ENCODE measurements around the gene TFF1.

The TFF1 gene

GRCh38 chr21:42336054-42336453 is 30.3 kb downstream of the TFF1 start:
- Histone ChIP-seq H3K9me2 (replicated peaks; ENCODE audit: insufficient read depth, low read length) (no peaks in the 10 kb centered on the region), H3K4me3 (ENCODE audit: low read length) (no peak overlapping the region), H3K79me2 (ENCODE audit: low read length) (no peaks in the 10 kb centered on the region), H3K9me3 (replicated peaks; ENCODE audit: insufficient read depth, low read length) (no peaks in the 10 kb centered on the region), H3K27me3 (replicated peaks; ENCODE audit: insufficient read depth, low read length) (peaks cover 90% of the 10 kb centered on the region), H4K20me1 (ENCODE audit: insufficient read depth, low read length) (no peaks in the 10 kb centered on the region), H3K4me1 (ENCODE audit: low read length) (no peaks in the 10 kb centered on the region), H3K4me2 (ENCODE audit: low read depth, low read length) (no peak overlapping the region), H2AFZ (ENCODE audit: low read length) (no peak overlapping the region), H3F3A (ENCODE audit: insufficient read depth, low read length) (no peaks in the 10 kb centered on the region), H3K9ac (ENCODE audit: low read length) (no peak overlapping the region), H3K27ac (ENCODE audit: low read length) (no peak overlapping the region), H3K36me3 (replicated peaks; ENCODE audit: insufficient read depth, low read length) (no peaks in the 10 kb centered on the region)
- no peak for DNase-seq
- TF ChIP-seq, protein P1, sequence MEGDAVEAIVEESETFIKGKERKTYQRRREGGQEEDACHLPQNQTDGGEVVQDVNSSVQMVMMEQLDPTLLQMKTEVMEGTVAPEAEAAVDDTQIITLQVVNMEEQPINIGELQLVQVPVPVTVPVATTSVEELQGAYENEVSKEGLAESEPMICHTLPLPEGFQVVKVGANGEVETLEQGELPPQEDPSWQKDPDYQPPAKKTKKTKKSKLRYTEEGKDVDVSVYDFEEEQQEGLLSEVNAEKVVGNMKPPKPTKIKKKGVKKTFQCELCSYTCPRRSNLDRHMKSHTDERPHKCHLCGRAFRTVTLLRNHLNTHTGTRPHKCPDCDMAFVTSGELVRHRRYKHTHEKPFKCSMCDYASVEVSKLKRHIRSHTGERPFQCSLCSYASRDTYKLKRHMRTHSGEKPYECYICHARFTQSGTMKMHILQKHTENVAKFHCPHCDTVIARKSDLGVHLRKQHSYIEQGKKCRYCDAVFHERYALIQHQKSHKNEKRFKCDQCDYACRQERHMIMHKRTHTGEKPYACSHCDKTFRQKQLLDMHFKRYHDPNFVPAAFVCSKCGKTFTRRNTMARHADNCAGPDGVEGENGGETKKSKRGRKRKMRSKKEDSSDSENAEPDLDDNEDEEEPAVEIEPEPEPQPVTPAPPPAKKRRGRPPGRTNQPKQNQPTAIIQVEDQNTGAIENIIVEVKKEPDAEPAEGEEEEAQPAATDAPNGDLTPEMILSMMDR (IDR thresholded peaks at IDR 0.05; ENCODE audit: low read length) = no peak

DNA sequence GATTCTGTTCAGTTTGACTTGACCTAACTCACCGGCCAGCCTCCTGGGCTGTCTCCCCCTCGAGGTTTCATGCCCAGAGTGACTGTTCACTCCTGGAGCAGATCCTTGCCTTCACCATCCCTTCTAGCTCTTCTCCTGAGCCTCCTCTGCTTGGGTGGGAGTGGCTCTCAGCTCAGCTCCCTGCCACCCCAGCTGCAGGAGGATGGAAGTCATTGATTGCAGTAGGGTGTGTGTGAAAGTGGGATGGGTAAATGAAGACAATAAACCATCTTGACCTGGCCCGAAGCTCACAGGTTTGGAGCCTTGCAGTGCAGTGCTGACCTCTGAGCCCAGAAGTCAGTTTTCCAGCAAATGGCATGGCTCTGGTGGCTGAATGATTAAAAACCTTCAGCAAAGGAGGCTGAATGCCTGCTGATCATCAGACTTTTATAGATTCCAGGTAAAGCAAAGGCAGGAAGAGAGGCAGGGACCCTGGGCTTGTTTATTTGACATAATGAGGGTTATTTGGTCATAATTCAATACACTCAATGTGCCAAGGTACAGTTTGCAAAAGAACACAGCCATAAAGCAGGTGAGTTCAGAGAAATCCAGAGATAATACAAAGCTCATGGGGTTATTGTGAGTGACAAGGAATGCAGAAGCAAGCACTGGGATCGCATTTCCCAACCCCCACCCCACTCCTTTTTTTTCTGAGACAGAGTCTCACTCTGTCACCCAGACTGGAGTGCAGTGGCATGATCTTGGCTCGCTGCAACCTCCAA is 33.6 kb downstream of the TFF1 start:
- TF ChIP-seq EZH2 (optimal IDR thresholded peaks at IDR 0.05; ENCODE audit: low read depth, low read length) (no peak), EZH2phosphoT487 (IDR thresholded peaks at IDR 0.05; ENCODE audit: low read length) (no peak)
- DNase-seq = no peak

GRCh38 chr21:42331660-42332059 is 34.7 kb downstream of the TFF1 start:
- no peaks in the 10 kb centered on the region for H3K36me3 ChIP-seq (replicated peaks; ENCODE audit: insufficient read depth, low read length)
- H3K9me3 ChIP-seq (replicated peaks; ENCODE audit: insufficient read depth, low read length) = no peaks in the 10 kb centered on the region
- no peaks in the 10 kb centered on the region for H3F3A ChIP-seq (ENCODE audit: insufficient read depth, low read length)
- TF ChIP-seq EZH2 (optimal IDR thresholded peaks at IDR 0.05; ENCODE audit: low read depth, low read length) = no peak
- no peak for TF ChIP-seq EZH2phosphoT487 (IDR thresholded peaks at IDR 0.05; ENCODE audit: low read length)
- TF ChIP-seq, protein P1 (IDR thresholded peaks at IDR 0.05; ENCODE audit: low read length) = no peak
- H3K27ac ChIP-seq (ENCODE audit: low read length) = no peak overlapping the region
- no peak overlapping the region for H3K4me3 ChIP-seq (ENCODE audit: low read length)
- H3K4me1 ChIP-seq (ENCODE audit: low read length) = no peaks in the 10 kb centered on the region
- no peak overlapping the region for H3K9ac ChIP-seq (ENCODE audit: low read length)
- DNase-seq = no peak
- no peak overlapping the region for H3K4me2 ChIP-seq (ENCODE audit: low read depth, low read length)
- no peak overlapping the region for H2AFZ ChIP-seq (ENCODE audit: low read length)
- peaks cover 96% of the 10 kb centered on the region for H3K27me3 ChIP-seq (replicated peaks; ENCODE audit: insufficient read depth, low read length)
- no peaks in the 10 kb centered on the region for H3K9me2 ChIP-seq (replicated peaks; ENCODE audit: insufficient read depth, low read length)
- no peaks in the 10 kb centered on the region for H3K79me2 ChIP-seq (ENCODE audit: low read length)
- no peaks in the 10 kb centered on the region for H4K20me1 ChIP-seq (ENCODE audit: insufficient read depth, low read length)

More for the DNA sequence above, 33.6 kb downstream of the TFF1 start:
- Histone ChIP-seq H3K4me1 (ENCODE audit: low read length) (no peaks in the 10 kb centered on the region), H3K27ac (ENCODE audit: low read length) (no peak overlapping the region), H3K4me2 (ENCODE audit: low read depth, low read length) (no peak overlapping the region), H3K4me3 (ENCODE audit: low read length) (no peak overlapping the region), H3K27me3 (replicated peaks; ENCODE audit: insufficient read depth, low read length) (peaks cover 96% of the 10 kb centered on the region), H2AFZ (ENCODE audit: low read length) (no peak overlapping the region), H4K20me1 (ENCODE audit: insufficient read depth, low read length) (no peaks in the 10 kb centered on the region), H3K9me3 (replicated peaks; ENCODE audit: insufficient read depth, low read length) (no peaks in the 10 kb centered on the region), H3F3A (ENCODE audit: insufficient read depth, low read length) (no peaks in the 10 kb centered on the region), H3K79me2 (ENCODE audit: low read length) (no peaks in the 10 kb centered on the region), H3K9me2 (replicated peaks; ENCODE audit: insufficient read depth, low read length) (no peaks in the 10 kb centered on the region), H3K9ac (ENCODE audit: low read length) (no peak overlapping the region), H3K36me3 (replicated peaks; ENCODE audit: insufficient read depth, low read length) (no peaks in the 10 kb centered on the region)
